GM18868 (cell line): ENCODE results near the gene HOPX.
"Not testable (repeated sequence)": the region's sequence is repeated elsewhere in the genome, so short reads cannot be mapped to it uniquely, and the experiment has no call there.

Source experiments
- ATAC-seq: cut with Tn5 transposase; IDR thresholded peaks from one replicate; pipeline ENCODE4 v1.9.1; 2021; ENCODE audit warnings: mild to moderate bottlenecking, moderate library complexity; ENCODE audit not compliant: unreplicated experiment

Gene HOPX, protein sequence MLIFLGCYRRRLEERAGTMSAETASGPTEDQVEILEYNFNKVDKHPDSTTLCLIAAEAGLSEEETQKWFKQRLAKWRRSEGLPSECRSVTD

DNA sequence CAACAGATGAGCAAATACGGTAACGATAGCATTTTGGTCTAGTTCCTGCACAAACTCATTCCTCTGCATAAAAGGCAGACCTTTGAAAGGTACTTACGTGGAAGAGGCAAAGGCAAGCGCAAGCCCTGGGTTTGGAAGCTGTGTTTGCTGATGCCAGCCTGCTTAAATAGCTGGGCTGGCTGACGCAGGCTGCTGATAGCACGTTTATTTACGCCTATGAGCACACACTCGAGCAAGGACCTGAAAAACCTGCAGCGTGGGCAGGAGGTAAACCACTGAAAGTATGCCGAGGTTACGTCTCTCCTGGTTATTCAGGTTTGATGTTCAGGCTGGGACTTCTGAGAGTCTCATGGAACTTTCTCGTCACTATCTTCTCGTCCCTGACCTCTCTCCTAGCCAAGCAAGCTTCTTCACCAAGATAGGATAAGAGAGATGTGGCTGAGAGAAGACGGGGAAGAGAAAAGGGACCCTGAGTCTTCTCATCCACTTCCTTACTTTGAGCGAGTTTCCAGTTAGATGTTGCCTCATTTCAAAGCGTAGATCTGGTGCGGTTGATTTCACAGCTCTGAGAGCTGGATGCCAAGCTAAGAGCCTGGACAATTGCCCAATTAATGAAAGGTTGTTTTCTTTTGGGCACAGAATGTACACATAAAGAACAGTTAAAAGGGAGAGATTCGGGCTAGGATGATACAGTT is at the start of gene HOPX:
HOPX (minus strand) TSS at position 139 of the 695 bp plus-strand sequence. CDS start 23,480 bp downstream, outside the sequence.
- ATAC-seq, result peak; percentile 78

DNA sequence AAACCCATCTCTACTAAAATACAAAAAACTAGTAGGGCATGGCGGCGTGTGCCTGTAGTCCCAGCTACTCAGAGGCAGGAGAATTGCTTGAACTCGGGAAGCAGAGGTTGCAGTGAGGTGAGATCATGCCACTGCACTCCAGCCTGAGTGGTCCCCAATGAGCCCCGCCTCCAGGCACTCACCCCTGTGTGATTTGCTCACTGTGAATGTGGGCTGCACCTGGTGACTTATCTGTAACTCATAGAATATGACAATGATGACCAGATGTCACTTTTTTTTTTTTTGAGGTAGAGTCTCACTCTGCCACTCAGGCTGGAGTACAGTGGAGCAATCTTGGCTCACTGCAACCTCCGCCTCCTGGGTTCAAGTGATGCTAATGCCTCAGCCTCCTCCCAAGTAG is 49.0 kb upstream of the HOPX start:
- no peak for ATAC-seq

DNA sequence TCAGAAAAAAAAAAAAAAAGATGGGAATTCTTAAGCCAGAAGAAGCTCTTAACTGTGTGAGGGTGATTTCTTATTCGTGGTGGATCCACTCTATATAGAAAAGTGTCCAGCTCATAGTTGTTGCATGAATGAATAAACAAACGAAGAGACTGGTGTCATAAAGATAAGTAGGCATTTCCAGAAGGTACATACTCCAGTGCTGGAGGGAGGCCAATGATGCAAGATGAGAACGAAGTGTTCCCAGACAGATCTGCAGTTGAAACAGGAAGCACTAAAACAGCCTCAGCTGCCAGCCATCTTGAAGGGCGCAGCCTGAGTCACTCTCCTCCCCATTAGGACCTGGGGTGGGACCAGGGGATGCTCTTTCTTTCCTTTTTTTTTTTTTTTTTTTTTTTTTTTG is 47.4 kb upstream of the HOPX start:
- ATAC-seq, result no peak

DNA sequence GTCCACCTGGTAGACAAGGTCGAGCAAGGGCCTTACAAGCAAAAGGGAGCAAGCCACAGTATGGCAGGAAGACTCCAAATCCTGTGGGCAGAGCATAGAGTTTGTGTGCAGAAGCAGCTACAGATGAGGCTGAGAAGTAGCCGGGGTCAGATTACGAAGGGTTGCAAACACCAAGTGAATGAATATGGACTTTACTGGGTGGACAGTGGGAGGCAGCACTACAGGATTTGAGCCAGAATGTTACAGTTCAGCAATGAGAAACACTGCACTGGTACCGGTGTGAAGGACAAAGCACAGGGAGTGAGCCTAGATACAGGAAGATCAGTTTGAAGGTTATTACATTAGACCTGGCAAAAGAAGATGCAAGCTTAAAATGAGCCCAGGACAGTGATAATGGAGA is 46.1 kb upstream of the HOPX start:
- ATAC-seq, result no peak

DNA sequence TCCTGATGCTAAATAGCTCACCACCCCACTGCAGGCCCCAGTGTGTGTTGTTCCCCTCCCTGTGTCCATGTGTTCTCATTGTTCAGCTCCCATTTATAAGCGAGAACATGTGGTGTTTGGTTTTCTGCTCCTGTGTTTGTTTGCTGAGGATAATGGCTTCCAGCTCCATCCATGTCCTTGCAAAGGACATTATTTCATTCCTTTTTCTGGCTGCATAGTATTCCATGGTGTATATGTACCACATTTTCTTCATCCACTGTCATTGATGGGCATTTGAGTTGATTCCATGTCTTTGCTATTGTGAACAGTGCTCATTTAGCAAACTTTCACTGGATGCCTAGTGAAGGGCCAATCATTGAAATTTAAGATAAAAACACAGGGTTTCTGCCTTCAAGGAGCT is 45.5 kb upstream of the HOPX start:
- not testable (repeated sequence) for ATAC-seq

DNA sequence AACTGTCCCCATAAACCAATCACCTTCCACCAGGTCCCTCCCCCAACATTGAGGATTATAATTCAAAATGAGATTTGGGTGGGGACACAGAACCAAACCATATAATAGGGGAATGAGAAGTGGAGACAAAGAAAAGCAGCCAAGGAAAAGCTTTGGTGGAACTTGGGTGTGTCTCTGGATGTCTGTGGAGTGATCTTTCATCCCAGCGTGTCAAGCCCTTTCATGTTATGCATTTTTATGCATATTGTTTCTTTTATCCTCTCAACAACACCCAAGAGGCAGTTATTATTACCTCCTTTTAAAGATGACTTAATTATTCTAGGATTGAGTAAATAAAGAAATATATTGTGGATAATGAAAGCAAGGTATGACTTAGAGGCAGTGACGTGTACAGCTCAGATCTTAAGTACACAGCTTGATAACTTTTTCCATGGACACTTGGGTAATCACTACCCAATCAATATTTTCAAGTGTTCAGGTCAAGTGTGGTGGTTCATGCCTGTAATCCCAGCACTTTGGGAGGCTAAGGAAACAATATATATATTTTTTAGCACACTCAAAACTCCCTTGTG is 42.6 kb upstream of the HOPX start:
- no peak for ATAC-seq

DNA sequence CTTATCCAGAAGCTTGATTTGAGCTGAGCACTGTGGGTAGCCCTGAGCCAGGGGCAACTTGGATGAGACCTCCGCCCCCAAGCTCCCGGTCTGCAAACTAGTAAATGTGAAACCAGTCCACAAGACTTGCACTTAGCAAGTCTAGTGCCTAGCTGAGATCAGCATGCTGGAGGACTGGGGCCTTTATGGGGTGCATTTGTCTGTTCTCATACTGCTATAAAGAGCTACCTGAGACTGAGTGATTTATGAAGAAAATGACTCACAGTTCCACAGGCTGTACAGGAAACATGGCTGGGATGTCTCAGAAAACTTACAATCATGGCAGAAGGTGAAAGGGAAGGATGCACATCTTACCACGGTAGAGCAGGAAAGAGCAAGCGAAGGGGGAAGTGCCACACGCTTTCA is 42.1 kb upstream of the HOPX start:
- peak; percentile 80 for ATAC-seq

DNA sequence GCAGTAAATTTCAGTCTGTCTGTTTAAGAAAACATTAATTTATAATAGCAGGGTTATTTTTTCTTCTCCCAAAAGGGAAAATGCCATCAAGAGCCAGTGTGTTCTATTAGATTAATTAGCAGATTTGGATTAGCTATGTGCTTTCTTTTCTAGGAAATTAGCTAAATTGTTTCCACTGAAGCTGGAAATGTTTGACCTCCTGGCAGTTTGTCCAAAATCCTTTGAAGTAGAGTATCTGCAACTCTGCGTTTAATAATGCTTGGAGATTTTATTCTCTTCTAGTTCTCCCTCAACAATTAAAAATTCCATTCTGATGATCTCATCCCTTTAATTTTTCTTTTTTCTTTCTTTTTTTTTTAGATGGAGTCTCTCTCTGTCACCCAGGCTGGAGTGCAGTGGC is 27.1 kb upstream of the HOPX start:
- no peak for ATAC-seq

DNA sequence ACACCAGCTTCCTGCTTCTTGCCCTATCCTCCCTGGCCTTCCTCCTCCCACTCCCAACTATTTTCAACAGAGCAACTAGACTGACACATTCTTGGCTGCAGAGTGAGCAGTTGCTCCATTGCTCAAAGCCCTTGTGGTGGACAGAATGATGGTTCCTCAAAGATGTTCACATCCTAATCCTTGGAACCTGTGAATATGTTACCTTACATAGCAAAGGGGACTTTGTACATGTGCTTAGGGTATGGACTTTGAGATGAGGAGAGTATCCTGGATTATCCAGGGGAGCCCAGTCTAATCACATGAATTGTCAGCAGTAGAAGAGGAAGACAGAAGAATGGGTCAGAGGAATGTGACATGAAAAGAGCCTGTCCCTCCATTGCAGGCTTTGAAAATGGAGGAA is 24.9 kb upstream of the HOPX start:
- no peak for ATAC-seq

DNA sequence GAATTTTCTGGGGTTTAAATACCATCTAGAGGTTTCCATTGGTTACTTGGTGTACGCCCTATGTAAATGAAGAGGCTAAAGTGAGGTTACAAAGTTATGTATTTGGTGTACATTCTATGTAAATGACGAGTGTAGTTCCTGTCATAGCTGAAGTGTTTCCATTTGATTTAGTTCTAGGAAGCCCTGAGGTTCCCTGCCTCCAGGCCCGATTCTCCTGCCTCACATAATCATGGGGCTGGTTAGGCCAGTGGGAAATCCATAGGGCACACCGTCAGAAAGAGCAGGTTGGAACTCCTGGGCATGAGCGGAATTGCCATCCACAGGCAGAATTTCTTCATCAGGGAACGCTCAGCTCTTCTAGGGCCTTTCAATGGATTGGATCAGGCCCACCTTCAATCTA is 24.2 kb upstream of the HOPX start:
- ATAC-seq, result no peak

DNA sequence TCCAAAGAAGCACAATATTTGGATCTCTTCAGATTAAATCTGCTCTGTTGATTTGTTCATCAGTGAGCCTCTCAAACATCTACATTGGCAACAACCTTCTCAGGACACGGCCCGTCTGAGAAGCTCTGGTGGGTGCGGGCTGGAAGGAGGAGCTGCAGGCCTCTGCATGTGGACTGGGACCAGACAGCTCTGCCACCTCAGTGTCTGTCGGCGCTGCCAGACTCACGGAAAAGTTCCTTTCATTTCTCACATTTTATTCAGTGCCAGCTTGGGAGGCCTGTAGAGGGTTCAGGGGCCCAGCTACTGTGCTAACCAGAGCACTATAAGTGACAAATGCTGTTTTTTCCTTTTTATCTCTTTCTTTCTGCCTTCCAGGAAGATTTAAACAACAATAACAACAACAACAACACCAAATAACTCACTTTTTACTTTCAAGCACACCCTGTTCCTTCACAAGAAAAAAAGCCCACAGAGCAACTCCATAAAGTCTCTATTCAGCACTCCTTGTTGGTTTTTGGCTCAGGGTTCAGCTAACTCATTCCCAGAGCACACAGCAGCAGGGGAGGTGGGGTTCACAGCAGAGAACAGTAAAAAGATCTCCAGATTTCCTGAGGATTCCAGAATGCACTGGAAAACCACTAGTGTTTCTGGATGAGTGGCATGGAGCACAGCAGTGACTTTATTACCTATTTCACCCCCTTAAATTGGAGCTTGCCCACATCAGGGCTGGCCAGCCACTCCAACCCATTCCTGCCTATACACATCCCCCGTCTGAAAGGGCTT is 23.2 kb upstream of the HOPX start:
- ATAC-seq, result no peak

DNA sequence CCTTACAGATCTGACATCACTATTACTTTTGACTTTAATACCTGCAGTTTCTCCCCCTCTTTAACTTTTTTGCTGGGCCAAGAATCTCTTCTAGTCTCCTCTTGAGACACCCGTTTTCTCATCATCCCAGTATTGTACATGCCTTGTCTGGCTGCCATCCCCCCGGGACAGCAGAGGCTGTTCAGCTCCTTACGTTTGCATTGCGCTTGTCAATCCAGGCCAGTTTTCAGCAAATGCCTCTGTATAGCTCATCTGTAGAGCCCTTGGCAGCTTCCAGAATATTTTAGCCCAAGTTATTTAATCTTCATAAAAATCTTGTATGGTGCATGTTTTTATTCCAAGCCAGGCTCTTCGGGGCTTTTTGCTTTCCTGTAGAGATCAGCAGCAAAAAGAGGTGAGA is 22.3 kb upstream of the HOPX start:
- no peak for ATAC-seq

DNA sequence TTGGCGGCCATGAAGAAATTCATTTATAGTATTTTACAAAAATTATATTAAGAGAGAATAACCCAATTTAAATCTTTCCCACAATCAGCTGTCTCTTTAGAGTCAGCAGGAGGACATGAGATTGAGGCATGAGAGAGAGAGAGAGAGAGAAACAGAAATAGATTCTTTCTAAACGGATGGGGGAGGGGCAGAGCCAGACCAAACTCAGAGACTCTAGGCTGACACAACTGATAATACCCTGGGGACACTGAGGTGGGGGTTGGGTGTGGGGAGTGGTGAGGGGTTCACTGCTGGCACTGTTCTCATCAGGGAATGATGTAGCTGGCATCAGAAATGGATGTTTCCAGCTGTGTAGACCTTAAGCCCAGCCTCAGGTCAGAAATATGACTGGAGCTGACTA is 20.5 kb upstream of the HOPX start:
- ATAC-seq, result no peak

DNA sequence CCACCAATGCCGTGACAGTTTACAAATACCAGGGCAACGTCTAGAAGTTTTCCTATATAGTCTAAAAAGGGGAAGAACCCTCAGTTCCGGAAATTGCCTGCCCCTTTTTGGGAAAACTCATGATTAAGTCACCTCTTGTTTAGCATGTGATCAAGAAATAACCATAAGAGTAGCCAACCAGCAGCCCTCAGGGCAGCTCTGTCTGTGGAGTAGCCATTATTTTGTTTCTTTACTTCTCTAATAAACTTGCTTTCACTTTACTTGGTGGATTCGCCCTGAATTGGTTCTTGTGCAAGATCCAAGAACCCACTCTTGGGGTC is 20.0 kb upstream of the HOPX start:
- ATAC-seq, result no peak

DNA sequence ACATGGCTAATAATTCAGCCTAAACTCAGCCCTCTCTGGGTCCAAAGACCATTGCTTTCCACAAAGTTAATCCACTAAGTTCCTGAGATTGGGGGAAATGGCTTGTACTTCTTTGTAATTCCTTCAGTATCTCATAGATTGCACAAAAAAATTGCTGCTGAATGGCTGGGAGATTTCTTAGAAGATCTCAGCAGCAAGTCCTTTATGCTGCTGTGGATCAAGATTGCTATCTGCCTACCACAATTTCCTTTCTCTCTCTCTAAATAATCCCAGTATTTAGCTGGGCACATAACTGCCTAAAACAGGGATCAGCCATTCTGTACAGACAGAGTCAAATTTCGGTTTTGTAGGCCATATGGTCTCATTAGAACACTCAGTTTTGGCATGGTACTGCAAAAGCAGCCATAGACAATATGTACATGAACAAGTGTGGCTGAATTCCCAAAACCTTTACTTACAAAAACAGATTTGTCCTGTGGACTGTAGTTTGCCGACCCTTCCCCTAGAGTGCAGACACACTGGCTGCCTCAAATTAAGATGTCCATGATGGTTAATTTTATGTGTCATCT is 18.5 kb upstream of the HOPX start:
- ATAC-seq, result no peak

DNA sequence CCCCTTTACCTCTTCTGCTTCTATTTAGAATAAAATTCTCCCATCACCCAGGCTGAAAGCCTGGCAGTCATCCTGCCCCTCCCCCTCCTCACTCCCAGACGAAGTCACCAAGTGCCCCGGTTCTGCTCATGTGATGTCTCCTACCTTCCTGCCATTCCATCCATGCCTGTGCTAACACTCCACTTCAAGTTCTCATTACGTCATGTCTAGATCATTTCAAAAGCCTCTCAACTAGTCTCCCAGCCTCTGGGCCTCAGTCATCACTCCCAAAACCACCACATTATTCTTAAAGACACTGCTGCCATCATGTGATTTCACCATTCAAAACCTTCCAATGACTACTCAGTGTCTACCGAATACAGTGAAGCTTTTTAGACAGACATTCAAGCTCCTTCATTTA is 17.2 kb upstream of the HOPX start:
- ATAC-seq, result no peak

DNA sequence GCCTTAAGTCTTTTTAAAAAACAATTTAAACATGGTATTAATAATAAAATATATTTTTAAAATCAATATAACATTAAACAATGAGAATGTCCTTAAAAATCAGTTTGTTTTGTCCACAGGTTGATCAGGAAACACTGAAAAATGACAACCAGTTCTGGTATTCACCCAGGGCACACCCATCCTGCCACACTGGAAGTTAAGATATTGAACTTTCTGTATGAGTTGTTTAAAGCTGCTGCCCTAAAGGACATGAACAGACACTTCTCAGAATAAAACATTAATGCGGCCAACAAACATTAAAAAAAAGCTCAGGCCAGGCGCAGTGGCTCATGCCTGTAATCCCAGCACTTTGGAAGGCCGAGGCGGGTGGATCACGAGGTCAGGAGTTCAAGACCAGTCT is 15.0 kb upstream of the HOPX start:
- no peak for ATAC-seq

DNA sequence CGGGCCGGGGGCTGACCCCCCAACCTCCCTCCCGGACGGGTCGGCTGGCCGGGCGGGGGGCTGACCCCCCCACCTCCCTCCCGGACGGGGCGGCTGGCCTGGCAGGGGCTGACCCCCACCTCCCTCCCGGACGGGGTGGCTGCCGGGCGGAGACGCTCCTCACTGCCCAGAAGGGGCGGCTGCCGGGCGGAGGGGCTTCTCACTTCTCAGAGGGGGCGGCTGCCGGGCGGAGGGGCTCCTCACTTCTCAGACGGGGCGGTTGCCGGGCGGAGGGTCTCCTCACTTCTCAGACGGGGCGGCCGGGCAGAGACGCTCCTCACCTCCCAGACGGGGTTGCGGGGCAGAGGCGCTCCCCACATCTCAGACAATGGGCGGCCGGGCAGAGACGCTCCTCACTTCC is 12.4 kb upstream of the HOPX start:
- ATAC-seq, result not testable (repeated sequence)

DNA sequence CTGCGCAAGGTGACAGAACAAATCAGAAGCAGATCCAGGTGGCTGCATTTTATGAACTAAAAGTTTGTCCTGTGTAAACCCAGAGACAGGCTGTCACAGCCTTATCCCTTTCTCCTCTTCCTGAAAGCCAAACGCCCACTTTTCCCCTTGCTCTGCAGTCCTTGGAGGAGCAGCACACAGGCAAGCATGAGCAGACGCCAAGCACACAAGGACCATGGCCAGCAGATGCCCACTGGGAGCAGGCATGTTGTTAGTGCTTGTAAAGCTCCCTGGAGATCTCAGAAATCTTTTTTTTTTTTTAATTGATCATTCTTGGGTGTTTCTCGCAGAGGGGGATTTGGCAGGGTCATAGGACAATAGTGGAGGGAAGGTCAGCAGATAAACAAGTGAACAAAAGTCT is 11.5 kb upstream of the HOPX start:
- no peak for ATAC-seq

DNA sequence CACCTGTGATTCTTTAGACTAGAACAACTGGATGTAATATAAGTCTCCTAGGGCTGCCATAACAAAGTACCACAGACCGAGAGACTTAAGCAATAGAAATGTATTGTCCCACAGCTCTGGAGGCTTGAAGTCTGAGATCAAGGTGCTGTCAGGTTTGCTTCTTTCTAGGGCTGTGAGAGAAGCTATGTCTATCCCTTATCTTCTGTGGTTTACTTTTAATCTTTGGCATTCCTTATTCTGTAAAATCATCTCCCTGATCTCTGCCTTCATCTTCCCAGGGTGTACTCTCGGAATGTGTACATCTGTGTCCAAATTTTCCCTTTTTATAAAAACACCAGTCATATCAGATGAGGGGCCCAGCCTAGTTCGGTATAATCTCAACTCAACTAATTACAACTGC is 10.3 kb upstream of the HOPX start:
- ATAC-seq, result no peak

DNA sequence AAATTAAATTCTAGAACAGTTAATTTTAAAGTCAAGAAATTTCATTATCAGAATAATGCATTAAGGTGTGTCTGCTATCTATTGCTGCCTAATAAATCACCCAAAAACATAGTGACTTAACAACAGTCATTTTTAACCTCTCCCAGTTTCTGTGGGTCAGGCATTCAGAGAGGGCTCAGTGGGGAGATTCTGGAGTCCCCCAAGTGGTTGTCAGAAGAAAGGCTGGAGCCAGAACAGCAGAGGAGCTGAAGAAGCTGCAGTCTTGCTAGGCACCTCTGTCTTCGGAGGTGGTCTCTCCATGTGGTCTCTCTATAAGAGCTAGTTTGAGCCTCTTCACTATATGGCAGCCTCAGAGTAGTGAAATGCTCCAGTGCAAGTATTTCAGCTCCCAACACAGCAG is 9.3 kb upstream of the HOPX start:
- ATAC-seq, result no peak
